ENCODE results near the gene ARL8A.
"Not testable (repeated sequence)": the region's sequence is repeated elsewhere in the genome, so short reads cannot be mapped to it uniquely, and the experiment has no call there.

ARL8A gene

GRCh38 chr1:202156590-202156989, 12.1 kb upstream of the ARL8A start:
- no peak for DNase-seq

GRCh38 chr1:202155478-202156021, 11.0 kb upstream of the ARL8A start:
- no peak for DNase-seq

GRCh38 chr1:202154766-202155477, 10.4 kb upstream of the ARL8A start:
- peak; percentile 45 for DNase-seq

DNA sequence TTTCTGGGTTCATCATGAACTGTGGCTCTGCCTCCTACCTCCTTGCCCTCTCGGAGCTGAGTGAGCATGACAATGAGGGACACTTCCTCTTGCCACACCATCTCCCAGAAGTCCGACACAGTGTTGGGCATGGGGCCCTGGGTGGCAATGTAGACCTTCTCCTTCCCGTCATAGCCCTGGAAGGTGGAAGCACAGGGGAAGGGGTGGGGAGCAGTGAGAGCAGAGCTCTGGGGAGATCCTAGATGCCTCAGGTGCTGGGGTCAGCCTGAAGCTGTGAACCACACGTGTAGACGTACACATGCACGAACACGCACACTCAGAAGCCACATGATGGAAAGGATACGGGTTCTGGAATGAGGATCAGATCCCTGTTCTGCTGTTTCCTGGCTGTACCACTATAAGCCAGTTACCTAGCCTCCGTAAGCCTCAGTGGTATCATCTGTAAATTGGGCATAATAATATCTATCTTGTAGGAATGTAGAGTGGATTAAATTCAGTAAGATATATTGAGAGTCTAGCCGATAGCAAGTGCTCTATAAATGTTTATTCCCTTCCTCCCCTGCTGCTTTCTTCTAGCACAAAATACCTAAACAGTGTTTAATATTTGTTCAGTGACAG, 9.7 kb upstream of the ARL8A start:
- DNase-seq = no peak

DNA sequence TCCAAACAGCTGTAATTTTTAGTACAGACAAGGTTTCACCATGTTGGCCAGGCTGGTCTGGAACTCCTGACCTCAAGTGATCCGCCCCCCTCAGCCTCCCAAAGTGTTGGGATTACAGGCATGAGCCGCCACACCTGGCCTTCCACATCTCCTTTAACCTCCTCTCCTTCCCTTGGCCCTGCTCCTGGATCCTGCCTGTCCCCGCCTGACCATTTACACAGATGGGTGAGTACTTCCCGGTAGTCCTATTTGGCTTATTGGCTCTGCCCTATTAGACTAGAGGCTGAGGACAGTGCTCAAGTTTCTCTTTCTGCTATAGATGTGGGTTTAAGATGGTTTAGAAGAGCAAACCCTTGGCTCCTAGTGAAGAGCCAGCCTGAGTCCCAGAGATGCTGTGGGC, 8.7 kb upstream of the ARL8A start:
- no peak for DNase-seq

DNA sequence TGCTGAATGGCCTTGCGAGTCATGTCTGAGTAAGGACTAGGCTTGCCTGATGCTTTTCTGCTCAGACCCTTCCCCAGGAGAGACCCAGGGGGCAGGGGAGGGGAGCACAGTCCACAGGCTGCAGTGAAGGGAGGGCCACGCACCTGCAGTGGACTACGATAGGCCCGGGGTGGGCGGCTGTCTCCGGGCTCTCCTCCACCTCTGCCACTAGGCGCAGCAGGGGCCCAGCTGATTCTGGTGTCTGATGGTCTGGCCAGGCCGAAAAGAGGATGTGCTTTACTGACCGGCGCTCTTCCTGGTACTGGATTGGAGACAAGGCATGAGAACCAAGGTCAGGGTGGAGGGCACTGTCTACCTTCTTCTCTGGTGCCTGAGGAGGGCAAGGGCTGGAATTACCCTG, 7.9 kb upstream of the ARL8A start:
- no peak for DNase-seq

DNA sequence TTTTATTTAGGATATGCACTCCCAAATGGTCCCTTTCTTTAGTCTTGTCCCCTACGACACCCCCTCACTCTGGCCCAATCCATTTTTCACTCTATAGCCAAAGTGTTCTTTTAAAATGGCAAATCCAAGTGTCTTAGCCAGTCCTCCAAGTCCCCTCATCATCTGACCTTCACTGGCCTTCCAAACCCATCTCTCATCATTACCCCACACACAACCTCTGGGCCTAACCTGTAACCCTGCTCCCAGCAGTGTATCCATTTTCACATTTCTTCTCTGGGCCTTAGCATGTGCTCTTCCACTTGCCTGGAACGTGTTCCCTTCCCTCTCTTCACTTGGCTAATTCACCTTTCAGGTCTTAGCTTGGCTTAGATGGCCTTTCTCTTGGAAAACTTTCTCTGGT, 6.5 kb upstream of the ARL8A start:
- no peak for DNase-seq

GRCh38 chr1:202150602-202151001, 6.1 kb upstream of the ARL8A start:
- DNase-seq = no peak

DNA sequence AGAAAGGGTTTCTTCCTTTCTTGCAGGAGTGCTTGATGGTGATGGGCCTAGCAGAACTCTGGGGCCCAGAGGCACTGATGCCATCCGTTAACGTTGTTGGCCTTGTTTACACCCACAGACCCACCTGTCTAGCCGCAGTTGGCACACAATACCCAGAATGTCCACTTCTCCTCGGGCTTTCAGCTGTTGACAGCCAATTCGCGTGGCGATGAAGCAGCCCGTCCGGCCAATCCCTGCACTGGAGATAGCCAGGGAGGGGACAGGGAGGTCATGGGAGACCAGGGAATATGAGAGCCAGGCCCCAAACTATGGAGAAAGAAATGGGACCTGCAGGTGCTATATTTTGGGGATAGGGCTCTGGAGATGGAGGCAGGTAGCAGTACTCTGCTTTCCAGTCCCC, 5.7 kb upstream of the ARL8A start:
- DNase-seq = no peak

DNA sequence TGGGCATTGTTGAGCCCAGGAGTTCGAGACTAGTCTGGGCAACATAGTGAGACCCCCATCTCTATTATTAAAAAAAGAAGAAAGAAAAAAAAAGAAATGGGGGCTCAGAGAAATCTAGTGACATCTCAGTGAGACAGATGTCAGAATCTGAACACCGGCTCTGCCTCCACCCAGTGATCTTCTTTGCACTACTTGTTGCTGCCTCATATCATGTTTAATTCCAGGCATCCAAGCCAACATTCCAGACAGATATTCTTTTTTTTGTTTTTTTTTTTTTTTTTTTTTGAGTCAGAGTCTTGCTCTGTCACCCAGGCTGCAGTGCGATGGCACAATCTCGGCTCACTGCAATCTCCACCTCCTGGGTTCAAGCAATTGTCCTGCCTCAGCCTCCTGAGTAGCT, 5.0 kb upstream of the ARL8A start:
- no peak for DNase-seq

DNA sequence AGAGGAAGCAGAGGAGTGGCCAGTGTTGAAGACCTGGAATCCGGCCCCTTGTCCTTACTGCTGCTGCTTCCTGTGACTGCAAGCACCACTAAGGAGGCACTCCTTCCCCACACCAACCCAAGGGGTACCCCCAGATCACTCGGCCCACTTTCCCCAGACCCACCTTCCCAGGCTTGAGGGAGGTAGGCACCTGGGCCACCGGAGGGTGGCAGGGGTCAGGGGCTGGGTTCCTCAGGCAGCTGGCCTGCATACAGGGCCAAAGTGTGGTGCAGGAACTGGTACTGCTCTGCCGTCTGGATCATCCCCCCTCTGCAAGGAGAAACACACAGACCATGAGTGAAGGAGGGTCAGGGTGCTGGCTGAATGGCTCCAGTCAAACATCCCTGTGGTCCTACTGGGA, 3.9 kb upstream of the ARL8A start:
- no peak for DNase-seq

DNA sequence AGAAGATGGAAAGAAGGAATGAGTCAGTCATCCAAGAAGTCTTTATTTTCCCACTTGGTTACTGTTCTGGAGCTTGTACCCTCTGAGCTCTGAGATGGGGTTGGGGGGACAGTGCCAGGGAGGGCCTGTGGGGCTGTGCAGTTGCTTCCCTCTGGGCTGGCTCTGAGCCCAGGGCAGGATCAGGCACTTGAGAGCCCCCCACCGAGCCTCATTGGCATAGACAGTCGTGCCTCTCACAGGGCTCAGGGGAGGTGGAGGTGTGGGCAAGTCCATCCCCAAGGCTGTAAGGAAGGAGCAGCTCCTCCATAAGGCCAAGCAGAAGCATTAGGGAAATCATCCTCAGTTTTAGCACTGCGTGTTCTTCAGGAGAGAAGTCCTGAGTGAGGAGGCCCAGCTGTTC, 2.5 kb upstream of the ARL8A start:
- DNase-seq = no peak

DNA sequence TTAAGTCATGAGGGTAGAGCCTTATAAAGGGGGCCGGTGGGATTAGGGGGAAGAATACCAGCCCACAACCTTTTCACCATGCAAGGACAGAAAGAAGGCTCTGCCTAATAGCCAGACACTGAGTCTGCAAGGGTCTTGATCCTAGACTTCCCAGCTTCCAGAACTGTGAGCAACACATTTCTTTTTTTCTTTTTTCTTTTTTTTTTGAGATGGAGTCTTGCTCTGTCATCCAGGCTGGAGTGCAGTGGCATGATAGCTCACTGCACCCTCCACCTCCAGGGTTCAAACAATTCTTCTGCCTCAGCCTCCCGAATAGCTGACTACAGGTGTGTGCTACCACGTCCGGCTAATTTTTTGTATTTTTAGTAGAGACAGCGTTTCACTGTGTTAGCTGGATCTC, 1.7 kb upstream of the ARL8A start:
- no peak for DNase-seq

DNA sequence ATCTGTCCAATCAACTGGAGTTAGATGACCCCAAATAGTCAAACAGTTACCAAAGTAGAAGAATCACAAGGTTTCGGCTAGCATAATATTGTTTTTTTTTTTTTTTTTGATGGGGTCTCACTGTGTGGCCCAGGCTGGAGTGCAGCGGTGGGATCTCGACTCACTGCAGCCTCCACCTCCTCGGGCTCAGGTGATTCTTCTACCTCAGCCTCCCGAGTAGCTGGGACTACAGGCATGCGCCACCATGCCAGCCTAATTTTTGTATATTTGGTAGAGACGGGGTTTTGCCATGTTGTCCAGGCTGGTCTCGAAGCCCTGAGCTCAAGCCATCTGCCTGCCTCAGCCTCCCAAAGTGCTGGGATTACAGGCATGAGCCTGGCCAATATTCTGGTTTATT, 1.2 kb upstream of the ARL8A start:
- not testable (repeated sequence) for DNase-seq

GRCh38 chr1:202145068-202145743, 669 bp upstream of the ARL8A start:
- no peak for DNase-seq

DNA sequence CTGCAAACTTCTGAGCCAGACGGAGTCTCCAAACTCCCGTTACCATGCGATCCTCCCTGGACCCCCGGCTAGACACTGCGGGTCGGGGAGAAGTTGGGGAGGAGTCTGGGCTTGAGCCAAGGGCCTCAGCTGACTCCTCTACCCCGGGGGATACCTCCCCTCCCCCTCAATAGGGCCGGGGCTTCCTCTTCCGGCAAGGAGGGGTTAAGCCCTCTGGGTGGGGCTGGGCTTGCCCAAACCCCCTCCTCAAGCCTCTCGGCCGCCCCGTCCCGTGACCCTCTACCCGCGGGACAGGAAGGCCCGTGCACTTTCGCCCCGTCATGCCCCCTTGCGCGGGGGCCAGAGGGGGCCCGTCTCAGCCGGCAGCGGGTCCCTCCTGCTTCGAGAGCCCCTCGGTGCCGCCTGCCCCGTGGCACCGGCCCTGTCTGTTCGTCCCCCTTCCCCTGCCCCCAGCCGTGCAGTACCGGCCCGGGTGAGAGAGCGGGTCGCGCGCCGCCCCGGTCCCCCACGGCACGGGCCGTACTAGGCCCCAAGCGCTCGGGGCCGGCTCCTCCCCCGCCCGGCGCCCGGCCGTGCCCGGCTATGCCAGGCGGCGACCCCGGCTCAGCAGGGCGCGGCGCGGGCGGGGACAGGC, 652 bp downstream of the ARL8A start:
- DNase-seq = no peak

DNA sequence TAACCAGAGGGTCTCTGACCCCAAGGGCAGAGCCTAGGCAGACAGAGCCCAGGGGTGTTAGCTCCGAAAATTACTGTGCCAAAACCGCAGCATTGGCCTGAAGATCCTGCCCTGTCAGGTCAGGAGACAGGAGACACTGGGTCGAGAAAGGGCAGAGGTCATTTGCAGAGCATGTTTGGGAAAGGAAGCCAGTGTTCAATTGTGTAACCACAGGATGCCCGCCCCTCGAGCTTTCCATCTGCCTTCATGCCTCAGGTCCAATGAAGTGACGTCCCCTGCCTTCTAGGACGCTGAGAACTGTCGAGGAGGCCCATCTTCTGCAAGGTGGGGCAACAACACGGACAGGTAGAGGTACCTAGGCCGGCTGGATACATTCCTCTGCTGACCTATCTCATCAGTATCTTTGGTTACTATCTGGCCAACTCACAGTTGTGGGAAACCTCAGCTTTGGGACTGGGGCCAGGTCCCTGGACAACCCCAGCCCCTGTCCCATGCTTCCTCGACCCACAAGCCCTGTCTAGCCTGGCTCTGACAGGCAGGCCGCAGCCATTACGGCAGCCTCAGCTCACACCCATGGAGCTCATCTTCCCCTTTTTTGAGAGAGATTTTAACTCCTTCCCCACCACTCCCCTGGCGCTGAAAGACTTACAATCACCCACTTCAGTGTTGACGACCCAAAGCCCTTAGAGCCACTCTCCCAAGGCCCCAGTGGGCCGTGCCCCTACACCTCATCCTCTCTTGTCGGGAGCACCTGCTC, 1.3 kb downstream of the ARL8A start:
- DNase-seq = peak; percentile 74

- not testable (repeated sequence) for DNase-seq
These were observed 3.1 kb downstream of the ARL8A start for GRCh38 chr1:202141468-202141867.

DNA sequence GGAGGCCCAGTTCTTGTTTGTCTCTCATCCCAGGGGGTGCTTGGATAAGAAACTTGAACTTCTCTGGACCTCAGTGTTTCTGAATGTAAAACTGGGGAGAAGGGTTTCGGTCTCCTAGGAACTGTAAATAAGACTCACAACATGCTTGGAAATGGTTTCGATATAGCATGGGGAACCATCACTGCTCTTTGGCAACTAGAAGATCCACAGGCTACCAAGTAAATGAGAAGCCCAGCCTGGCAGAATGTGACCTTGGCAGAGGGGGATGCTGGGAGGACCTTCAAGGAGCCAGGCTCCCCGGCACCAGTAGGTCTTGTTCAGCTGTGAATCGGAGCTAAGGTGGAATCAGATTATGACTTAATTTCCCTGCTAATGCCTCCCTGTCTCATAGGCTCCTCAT, 3.7 kb downstream of the ARL8A start:
- no peak for DNase-seq

- DNase-seq = peak; percentile 50
These were observed 9.3 kb downstream of the ARL8A start for GRCh38 chr1:202135221-202135721.

GRCh38 chr1:202134645-202135172, 9.8 kb downstream of the ARL8A start:
- DNase-seq = no peak

DNA sequence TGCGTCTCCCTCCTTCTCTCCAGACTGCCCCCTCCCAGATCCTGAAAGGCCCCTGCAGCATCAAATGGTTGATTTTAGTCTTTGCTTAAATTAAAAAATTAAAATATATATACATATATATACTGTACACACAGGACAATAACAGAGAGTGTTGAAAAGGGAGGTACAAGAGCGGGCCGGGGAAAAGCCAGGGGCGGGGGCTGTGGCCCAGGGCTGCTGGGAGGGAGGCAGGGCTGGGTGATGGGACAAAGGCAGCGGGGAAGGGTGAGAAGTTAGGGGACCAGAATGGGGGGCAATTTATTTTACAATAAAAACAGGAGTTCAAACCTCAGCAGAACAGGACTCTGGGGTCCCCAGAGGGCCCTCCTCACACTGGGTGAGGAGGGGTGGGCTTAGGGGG, 10.5 kb downstream of the ARL8A start:
- no peak for DNase-seq
